Osteoblast (primary cell): ENCODE data around the gene C1QTNF9. TPM values are rescaled to one million over a fixed set of nuclear protein-coding genes. Genes with fewer than 3 reads are reported as not detected.
A peak's percentile ranks its signal among the peaks of the same experiment; 100 is the strongest.

Experiments used
- DNase-seq: peaks from one replicate; pipeline ENCODE4 v3.0.0; 2011; ENCODE audit warnings: low spot score, mixed read lengths; ENCODE audit not compliant: insufficient read length; ENCODE audit errors: missing footprints
- H2AFZ ChIP-seq: 2 replicates; pipeline ENCODE4 v1.6.0; 2011; ENCODE audit warnings: mild to moderate bottlenecking, low read length
- H3K27ac ChIP-seq: 2 replicates; pipeline ENCODE4 v1.5.1; 2011; ENCODE audit warnings: mild to moderate bottlenecking, low read depth, low read length, moderate library complexity
- H3K27me3 ChIP-seq: 2 replicates; pipeline ENCODE4 v1.6.0; 2012; ENCODE audit warnings: mild to moderate bottlenecking, control low read depth, inconsistent platforms, low read length, moderate library complexity; ENCODE audit not compliant: insufficient read depth
- H3K36me3 ChIP-seq: 2 replicates; pipeline ENCODE4 v1.5.1; 2011; ENCODE audit warnings: mild to moderate bottlenecking, low read length, control low read depth, moderate library complexity; ENCODE audit not compliant: insufficient read depth
- H3K4me1 ChIP-seq: 2 replicates; pipeline ENCODE4 v1.5.1; 2011; ENCODE audit warnings: mild to moderate bottlenecking, low read length, control low read depth, moderate library complexity; ENCODE audit not compliant: insufficient read depth
- H3K4me2 ChIP-seq: 2 replicates; pipeline ENCODE4 v1.6.0; 2011; ENCODE audit warnings: mild to moderate bottlenecking, low read length; ENCODE audit not compliant: insufficient read depth
- H3K4me3 ChIP-seq: fragments of 200-600 bp; sonication (generic); 3 replicates; pipeline ENCODE4 v1.5.1; 2012; ENCODE audit warnings: mild to moderate bottlenecking, low read length, inconsistent platforms; ENCODE audit not compliant: insufficient read depth
- H3K79me2 ChIP-seq: 2 replicates; pipeline ENCODE4 v1.6.0; 2012; ENCODE audit warnings: mild to moderate bottlenecking, low read length, control low read depth, inconsistent platforms; ENCODE audit not compliant: insufficient read depth
- H3K9me3 ChIP-seq: 2 replicates; pipeline ENCODE4 v1.5.1; 2011; ENCODE audit warnings: low read depth, low read length, control low read depth
- H4K20me1 ChIP-seq: 2 replicates; pipeline ENCODE4 v1.6.0; 2012; ENCODE audit warnings: mild to moderate bottlenecking, low read length, control low read depth; ENCODE audit not compliant: insufficient read depth
- CTCF ChIP-seq: IDR thresholded peaks from 2 replicates; pipeline ENCODE4 v1.5.1; 2011; ENCODE audit warnings: mild to moderate bottlenecking, low read depth, low read length, moderate library complexity; ENCODE audit errors: extremely low read depth
- total RNA-seq: library from RNA; depleted of rRNA; stranded (reverse); fragments of >200 nt; gene quantifications from 2 replicates; pipeline ENCODE4 v1.2.3, GENCODE V29; 2012

C1QTNF9 gene
- total RNA-seq, 1 donor: not detected

GRCh38 chr13:24351423-24351822 is 42.0 kb downstream of the C1QTNF9 start:
- H3K4me1 ChIP-seq: no peaks in the 10 kb centered on the region
- TF ChIP-seq CTCF: no peak
- no peak overlapping the region for H3K27ac ChIP-seq
- no peaks in the 10 kb centered on the region for H3K36me3 ChIP-seq
- no peak overlapping the region for H3K4me3 ChIP-seq
- H4K20me1 ChIP-seq: no peaks in the 10 kb centered on the region
- no peaks in the 10 kb centered on the region for H3K27me3 ChIP-seq
- H2AFZ ChIP-seq: no peak overlapping the region
- peak; percentile 58 for DNase-seq
- no peaks in the 10 kb centered on the region for H3K79me2 ChIP-seq
- no peak overlapping the region for H3K4me2 ChIP-seq
- no peaks in the 10 kb centered on the region for H3K9me3 ChIP-seq

DNA sequence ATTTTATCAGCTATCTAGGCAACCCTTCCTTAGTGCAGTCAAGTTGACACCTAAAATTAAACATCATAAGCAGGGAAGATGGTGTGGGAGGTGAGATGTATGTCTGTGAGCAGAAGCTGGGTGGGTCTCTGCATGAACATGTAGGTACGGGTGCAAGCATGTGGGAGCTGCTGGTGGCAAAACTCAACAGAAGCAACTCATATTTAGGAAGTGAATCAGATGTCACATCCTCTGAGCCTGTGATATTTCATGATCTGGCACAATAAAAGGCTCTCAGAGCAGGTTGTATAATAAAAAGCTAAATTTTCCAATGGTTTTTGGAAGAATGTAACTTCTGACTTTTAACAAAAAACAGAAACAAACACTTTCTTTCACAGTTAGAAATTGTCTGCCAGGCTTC is 44.4 kb downstream of the C1QTNF9 start:
- no peaks in the 10 kb centered on the region for H4K20me1 ChIP-seq
- no peak overlapping the region for H3K4me2 ChIP-seq
- H3K4me1 ChIP-seq: no peaks in the 10 kb centered on the region
- no peaks in the 10 kb centered on the region for H3K79me2 ChIP-seq
- no peak for DNase-seq
- H3K9me3 ChIP-seq: no peaks in the 10 kb centered on the region
- no peak overlapping the region for H3K27ac ChIP-seq
- no peak overlapping the region for H2AFZ ChIP-seq
- H3K27me3 ChIP-seq: no peaks in the 10 kb centered on the region
- H3K36me3 ChIP-seq: no peaks in the 10 kb centered on the region
- no peak overlapping the region for H3K4me3 ChIP-seq
- TF ChIP-seq CTCF: no peak

DNA sequence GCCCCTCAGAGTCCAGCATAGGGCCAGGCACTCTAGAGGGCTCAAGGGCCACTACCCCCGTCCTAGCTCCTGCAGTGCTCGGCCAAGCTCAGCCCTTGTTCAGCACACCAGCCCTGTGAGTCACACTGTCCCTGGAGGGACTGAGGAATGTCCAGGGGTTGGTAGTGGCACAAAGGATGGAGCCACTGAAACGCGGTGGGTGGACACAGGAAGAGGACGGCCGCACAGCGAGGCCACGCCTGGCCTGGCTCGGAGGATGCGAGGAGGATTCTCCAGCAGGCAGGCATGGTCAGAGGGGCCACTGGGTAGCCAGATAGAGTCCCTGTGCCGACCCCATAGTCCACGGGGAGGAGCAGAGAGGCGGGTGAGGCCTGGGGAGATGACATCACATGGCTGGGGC is 45.7 kb downstream of the C1QTNF9 start:
- Histone ChIP-seq H3K27me3 (no peaks in the 10 kb centered on the region), H3K36me3 (no peaks in the 10 kb centered on the region), H3K79me2 (no peaks in the 10 kb centered on the region), H3K9me3 (no peaks in the 10 kb centered on the region), H3K27ac (no peak overlapping the region), H3K4me3 (no peak overlapping the region), H2AFZ (no peak overlapping the region), H4K20me1 (no peaks in the 10 kb centered on the region), H3K4me2 (no peak overlapping the region), H3K4me1 (no peaks in the 10 kb centered on the region)
- peak; percentile 59 for DNase-seq
- TF ChIP-seq CTCF: no peak

DNA sequence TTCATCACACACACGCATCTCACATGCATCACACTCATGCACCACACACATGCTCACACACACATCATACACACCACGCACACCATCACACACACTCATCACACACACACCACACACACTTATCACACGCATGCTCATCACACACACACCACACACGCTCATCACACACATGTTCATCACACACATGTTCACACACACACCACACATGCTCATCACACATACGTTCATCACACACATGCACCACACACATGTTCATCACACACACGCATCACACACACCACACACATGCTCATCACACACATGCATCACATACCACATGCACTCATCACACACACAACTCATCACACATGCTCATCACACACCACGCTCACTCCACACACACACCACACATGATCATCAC is 46.9 kb downstream of the C1QTNF9 start:
- no peaks in the 10 kb centered on the region for H3K36me3 ChIP-seq
- H3K4me1 ChIP-seq: no peaks in the 10 kb centered on the region
- H3K79me2 ChIP-seq: no peaks in the 10 kb centered on the region
- no peak overlapping the region for H2AFZ ChIP-seq
- no peaks in the 10 kb centered on the region for H3K27me3 ChIP-seq
- H3K4me2 ChIP-seq: no peak overlapping the region
- no peaks in the 10 kb centered on the region for H3K9me3 ChIP-seq
- peak; percentile 27 for DNase-seq
- no peak overlapping the region for H3K4me3 ChIP-seq
- H3K27ac ChIP-seq: no peak overlapping the region
- H4K20me1 ChIP-seq: no peaks in the 10 kb centered on the region
- TF ChIP-seq CTCF: no peak
